ENCODE measurements around the gene CTNNBIP1.

Gene CTNNBIP1

GRCh38 chr1:9816199-9816598, 93.9 kb downstream of the CTNNBIP1 start:
- TF ChIP-seq ZC3H10 (CRISPR knock-in tag; IDR thresholded peaks at IDR 0.05) (no peak), PPARA (CRISPR knock-in tag; IDR thresholded peaks at IDR 0.05; ENCODE audit: borderline replicate concordance) (no peak), ZFP30 (CRISPR knock-in tag; IDR thresholded peaks at IDR 0.05) (no peak), ESRRG (CRISPR knock-in tag; IDR thresholded peaks at IDR 0.05) (no peak), CREB5 (CRISPR knock-in tag; IDR thresholded peaks at IDR 0.05; ENCODE audit: low read depth) (no peak)
- TF ChIP-seq, protein P1, sequence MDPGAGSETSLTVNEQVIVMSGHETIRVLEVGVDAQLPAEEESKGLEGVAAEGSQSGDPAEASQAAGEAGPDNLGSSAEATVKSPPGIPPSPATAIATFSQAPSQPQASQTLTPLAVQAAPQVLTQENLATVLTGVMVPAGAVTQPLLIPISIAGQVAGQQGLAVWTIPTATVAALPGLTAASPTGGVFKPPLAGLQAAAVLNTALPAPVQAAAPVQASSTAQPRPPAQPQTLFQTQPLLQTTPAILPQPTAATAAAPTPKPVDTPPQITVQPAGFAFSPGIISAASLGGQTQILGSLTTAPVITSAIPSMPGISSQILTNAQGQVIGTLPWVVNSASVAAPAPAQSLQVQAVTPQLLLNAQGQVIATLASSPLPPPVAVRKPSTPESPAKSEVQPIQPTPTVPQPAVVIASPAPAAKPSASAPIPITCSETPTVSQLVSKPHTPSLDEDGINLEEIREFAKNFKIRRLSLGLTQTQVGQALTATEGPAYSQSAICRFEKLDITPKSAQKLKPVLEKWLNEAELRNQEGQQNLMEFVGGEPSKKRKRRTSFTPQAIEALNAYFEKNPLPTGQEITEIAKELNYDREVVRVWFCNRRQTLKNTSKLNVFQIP (CRISPR knock-in tag; IDR thresholded peaks at IDR 0.05; ENCODE audit: borderline replicate concordance, low read depth), result no peak
- no peak for ATAC-seq

DNA sequence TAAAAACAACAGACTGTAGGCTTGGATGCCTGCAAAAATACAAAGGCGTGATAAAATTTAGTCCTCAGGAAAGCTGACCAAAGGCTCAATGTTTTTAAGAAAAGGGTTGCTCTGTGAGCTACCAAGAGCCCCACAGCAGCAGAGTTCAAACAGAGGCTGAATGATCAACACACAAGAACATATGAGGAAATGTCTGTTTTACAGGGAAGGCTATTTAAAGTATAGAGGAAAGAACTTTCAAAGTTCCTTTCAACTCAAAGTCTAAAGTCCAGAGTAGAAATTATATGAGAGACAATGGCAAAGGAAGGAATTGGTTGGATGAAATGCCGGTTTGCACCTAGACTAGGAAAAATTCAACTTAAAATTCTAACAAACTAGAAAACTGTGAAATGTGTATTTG, 94.9 kb downstream of the CTNNBIP1 start:
- ATAC-seq, result no peak
- no peak for TF ChIP-seq ISL1 (CRISPR knock-in tag; IDR thresholded peaks at IDR 0.05)
- TF ChIP-seq ZNF565 (CRISPR knock-in tag; conservative IDR thresholded peaks at IDR 0.05; ENCODE audit: low read depth), result no peak
- TF ChIP-seq CSDC2 (CRISPR knock-in tag; IDR thresholded peaks at IDR 0.05), result no peak
- no peak for TF ChIP-seq CREB5 (CRISPR knock-in tag; IDR thresholded peaks at IDR 0.05; ENCODE audit: low read depth)
- no peak for TF ChIP-seq TSHZ2 (CRISPR knock-in tag; IDR thresholded peaks at IDR 0.05)
- TF ChIP-seq, protein P1 (CRISPR knock-in tag; IDR thresholded peaks at IDR 0.05; ENCODE audit: borderline replicate concordance, low read depth), result no peak
- TF ChIP-seq ZNF8 (CRISPR knock-in tag; IDR thresholded peaks at IDR 0.05), result no peak
- TF ChIP-seq ZFP3 (CRISPR knock-in tag; IDR thresholded peaks at IDR 0.05), result no peak
- TF ChIP-seq, protein P2, sequence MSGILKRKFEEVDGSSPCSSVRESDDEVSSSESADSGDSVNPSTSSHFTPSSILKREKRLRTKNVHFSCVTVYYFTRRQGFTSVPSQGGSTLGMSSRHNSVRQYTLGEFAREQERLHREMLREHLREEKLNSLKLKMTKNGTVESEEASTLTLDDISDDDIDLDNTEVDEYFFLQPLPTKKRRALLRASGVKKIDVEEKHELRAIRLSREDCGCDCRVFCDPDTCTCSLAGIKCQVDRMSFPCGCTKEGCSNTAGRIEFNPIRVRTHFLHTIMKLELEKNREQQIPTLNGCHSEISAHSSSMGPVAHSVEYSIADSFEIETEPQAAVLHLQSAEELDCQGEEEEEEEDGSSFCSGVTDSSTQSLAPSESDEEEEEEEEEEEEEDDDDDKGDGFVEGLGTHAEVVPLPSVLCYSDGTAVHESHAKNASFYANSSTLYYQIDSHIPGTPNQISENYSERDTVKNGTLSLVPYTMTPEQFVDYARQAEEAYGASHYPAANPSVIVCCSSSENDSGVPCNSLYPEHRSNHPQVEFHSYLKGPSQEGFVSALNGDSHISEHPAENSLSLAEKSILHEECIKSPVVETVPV (CRISPR knock-in tag; IDR thresholded peaks at IDR 0.05), result no peak
- TF ChIP-seq PATZ1 (CRISPR knock-in tag; IDR thresholded peaks at IDR 0.05; ENCODE audit: borderline replicate concordance), result no peak
- no peak for TF ChIP-seq BACH2 (CRISPR knock-in tag; IDR thresholded peaks at IDR 0.05; ENCODE audit: borderline replicate concordance)
- no peak for TF ChIP-seq PPARA (CRISPR knock-in tag; IDR thresholded peaks at IDR 0.05; ENCODE audit: borderline replicate concordance)
- no peak for TF ChIP-seq GLIS3 (CRISPR knock-in tag; IDR thresholded peaks at IDR 0.05)
- TF ChIP-seq ZC3H10 (CRISPR knock-in tag; IDR thresholded peaks at IDR 0.05), result no peak
- TF ChIP-seq RARB (CRISPR knock-in tag; IDR thresholded peaks at IDR 0.05), result no peak

DNA sequence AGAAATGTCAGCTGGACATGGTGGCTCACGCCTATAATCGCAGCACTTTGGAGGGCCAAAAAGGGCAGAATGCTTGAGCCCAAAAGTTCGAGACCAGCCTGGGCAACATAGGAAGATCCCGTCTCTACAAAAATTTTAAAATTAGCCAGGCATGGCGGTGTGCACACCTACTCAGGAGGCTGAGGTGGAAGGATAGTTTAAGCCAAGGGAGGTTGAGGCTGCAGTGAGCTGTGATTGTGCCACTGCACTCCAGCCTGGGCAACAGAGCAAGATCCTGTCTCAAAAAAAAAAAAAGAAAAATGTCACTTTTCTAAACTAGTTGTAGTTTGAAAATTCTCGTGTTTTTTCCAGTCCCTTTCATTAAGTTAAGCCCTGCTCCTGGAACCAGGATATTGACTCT, 95.5 kb downstream of the CTNNBIP1 start:
- no peak for ATAC-seq
- TF ChIP-seq ZFP30 (CRISPR knock-in tag; IDR thresholded peaks at IDR 0.05) (no peak), RARB (CRISPR knock-in tag; IDR thresholded peaks at IDR 0.05) (no peak), PPARA (CRISPR knock-in tag; IDR thresholded peaks at IDR 0.05; ENCODE audit: borderline replicate concordance) (no peak), ZC3H10 (CRISPR knock-in tag; IDR thresholded peaks at IDR 0.05) (no peak), ZNF8 (CRISPR knock-in tag; IDR thresholded peaks at IDR 0.05) (no peak), CREB5 (CRISPR knock-in tag; IDR thresholded peaks at IDR 0.05; ENCODE audit: low read depth) (no peak), ZFP3 (CRISPR knock-in tag; IDR thresholded peaks at IDR 0.05) (no peak), CSDC2 (CRISPR knock-in tag; IDR thresholded peaks at IDR 0.05) (no peak), ZNF565 (CRISPR knock-in tag; conservative IDR thresholded peaks at IDR 0.05; ENCODE audit: low read depth) (no peak), GLIS3 (CRISPR knock-in tag; IDR thresholded peaks at IDR 0.05) (no peak), TSHZ2 (CRISPR knock-in tag; IDR thresholded peaks at IDR 0.05) (no peak), TCF4 (CRISPR knock-in tag; IDR thresholded peaks at IDR 0.05; ENCODE audit: borderline replicate concordance) (no peak), ARNTL (CRISPR knock-in tag; IDR thresholded peaks at IDR 0.05; ENCODE audit: borderline replicate concordance, low read depth) (no peak)
